Glutamatergic neuron (in vitro differentiated cells): ENCODE data around the gene ATP5PB. TPM values are rescaled to one million over a fixed set of nuclear protein-coding genes. Genes with fewer than 3 reads are reported as not detected.

Source experiments
- DNase-seq: peaks from one replicate; pipeline ENCODE4 v3.0.0; 2022
- H3K27ac Mint-ChIP-seq: one replicate; pipeline ENCODE4 v1.8.0; 2020; ENCODE audit warnings: mild to moderate bottlenecking, mixed read lengths, inconsistent platforms; ENCODE audit not compliant: unreplicated experiment
- H3K27me3 Mint-ChIP-seq: one replicate; pipeline ENCODE4 v1.8.0; 2020; ENCODE audit warnings: mild to moderate bottlenecking, moderate library complexity, mixed read lengths, inconsistent platforms; ENCODE audit not compliant: unreplicated experiment
- H3K36me3 Mint-ChIP-seq: one replicate; pipeline ENCODE4 v1.8.0; 2020; ENCODE audit warnings: mild to moderate bottlenecking, mixed read lengths, inconsistent platforms; ENCODE audit not compliant: unreplicated experiment
- H3K4me1 Mint-ChIP-seq: one replicate; pipeline ENCODE4 v1.8.0; 2020; ENCODE audit warnings: mild to moderate bottlenecking, low read depth, mixed read lengths, inconsistent platforms; ENCODE audit not compliant: unreplicated experiment
- H3K4me3 Mint-ChIP-seq: one replicate; pipeline ENCODE4 v1.8.0; 2020; ENCODE audit warnings: mild to moderate bottlenecking, mixed read lengths, inconsistent platforms; ENCODE audit not compliant: unreplicated experiment
- H3K9me3 Mint-ChIP-seq: one replicate; pipeline ENCODE4 v1.8.0; 2020; ENCODE audit warnings: mild to moderate bottlenecking, moderate library complexity, mixed read lengths, inconsistent platforms; ENCODE audit not compliant: unreplicated experiment
- CTCF ChIP-seq: fragments of 200-600 bp; sonication (generic); IDR thresholded peaks from one replicate; pipeline ENCODE4 v1.5.0; 2021; ENCODE audit not compliant: partially characterized antibody, unreplicated experiment
- total RNA-seq: library from RNA; stranded (reverse); fragmentation: NEBNext Ultra II Directional; extraction: Animal tissue kit (Norgen Biotek cat#: 25700); gene quantifications from one replicate; pipeline ENCODE4 v1.2.1, GENCODE V29; 2021; ENCODE audit not compliant: unreplicated experiment

Gene ATP5PB
- total RNA-seq, 1 donor from 2014 or later: 272 TPM

- Mint-ChIP-seq H3K36me3 (no peaks in the 10 kb centered on the region), H3K27me3 (peaks cover 4% of the 10 kb centered on the region), H3K27ac (no peak overlapping the region), H3K4me1 (peaks cover 16% of the 10 kb centered on the region), H3K9me3 (peaks cover 5% of the 10 kb centered on the region), H3K4me3 (peak overlapping the region; percentile 99)
- no peak for TF ChIP-seq CTCF
- no peak for DNase-seq
These were observed 2.7 kb upstream of the ATP5PB start for GRCh38 chr1:111446546-111446945.

GRCh38 chr1:111446967-111447892 is 2.0 kb upstream of the ATP5PB start:
- no peaks in the 10 kb centered on the region for H3K36me3 Mint-ChIP-seq
- TF ChIP-seq CTCF: no peak
- H3K27ac Mint-ChIP-seq: no peak overlapping the region
- DNase-seq: no peak
- peak overlapping the region; percentile 99 for H3K4me3 Mint-ChIP-seq
- peaks cover 4% of the 10 kb centered on the region for H3K27me3 Mint-ChIP-seq
- peaks cover 17% of the 10 kb centered on the region for H3K4me1 Mint-ChIP-seq
- H3K9me3 Mint-ChIP-seq: peaks cover 5% of the 10 kb centered on the region

GRCh38 chr1:111448482-111448917 is 764 bp upstream of the ATP5PB start:
- Mint-ChIP-seq H3K27me3 (peaks cover 4% of the 10 kb centered on the region), H3K9me3 (peaks cover 5% of the 10 kb centered on the region), H3K4me3 (peak overlapping the region; percentile 99), H3K27ac (peak overlapping the region; percentile 7), H3K4me1 (peaks cover 18% of the 10 kb centered on the region), H3K36me3 (no peaks in the 10 kb centered on the region)
- no peak for TF ChIP-seq CTCF
- no peak for DNase-seq

GRCh38 chr1:111449703-111450017 is 396 bp downstream of the ATP5PB start:
- no peaks in the 10 kb centered on the region for H3K36me3 Mint-ChIP-seq
- peak overlapping the region; percentile 99 for H3K4me3 Mint-ChIP-seq
- peaks cover 18% of the 10 kb centered on the region for H3K4me1 Mint-ChIP-seq

More at GRCh38 chr1:111449703-111450017, 396 bp downstream of the ATP5PB start:
- Mint-ChIP-seq H3K9me3 (peaks cover 5% of the 10 kb centered on the region), H3K27ac (peak overlapping the region; percentile 100), H3K27me3 (peaks cover 4% of the 10 kb centered on the region)
- no peak for DNase-seq
- TF ChIP-seq CTCF: no peak
